Ishikawa (cell line): Measurements from ENCODE around the gene ROM1.

Source experiments
- CEBPB ChIP-seq: IDR thresholded peaks from 2 replicates; pipeline ENCODE4 v1.6.1; 2012
- CREB1 ChIP-seq: IDR thresholded peaks from 2 replicates; pipeline ENCODE4 v1.6.1; 2012; ENCODE audit warnings: low read depth
- EGR1 ChIP-seq: IDR thresholded peaks from 2 replicates; pipeline ENCODE4 v1.6.1; 2012
- EP300 ChIP-seq: IDR thresholded peaks from 2 replicates; pipeline ENCODE4 v1.6.1; 2012; ENCODE audit warnings: borderline replicate concordance
- FOXM1 ChIP-seq: IDR thresholded peaks from 2 replicates; pipeline ENCODE4 v1.6.1; 2012; ENCODE audit warnings: low read depth, borderline replicate concordance
- NFIC ChIP-seq: IDR thresholded peaks from 2 replicates; pipeline ENCODE4 v1.6.1; 2012
- RAD21 ChIP-seq: IDR thresholded peaks from 2 replicates; pipeline ENCODE4 v1.6.1; 2012; ENCODE audit warnings: low read depth
- TAF1 ChIP-seq: IDR thresholded peaks from 2 replicates; pipeline ENCODE4 v1.6.1; 2012; ENCODE audit warnings: low read depth, mild to moderate bottlenecking
- TCF12 ChIP-seq: IDR thresholded peaks from 2 replicates; pipeline ENCODE4 v1.6.1; 2012; ENCODE audit warnings: low read depth
- TEAD4 ChIP-seq: IDR thresholded peaks from 2 replicates; pipeline ENCODE4 v1.6.1; 2012
- YY1 ChIP-seq: IDR thresholded peaks from 2 replicates; pipeline ENCODE4 v1.6.1; 2012; ENCODE audit warnings: low read depth
- ZBTB7A ChIP-seq: IDR thresholded peaks from 2 replicates; pipeline ENCODE4 v1.6.1; 2012; ENCODE audit warnings: low read depth
- TF ChIP-seq, protein P1 (sequence below): IDR thresholded peaks from 2 replicates; pipeline ENCODE4 v1.6.1; 2012; ENCODE audit warnings: low read depth, mild to moderate bottlenecking
- TF ChIP-seq, protein P2 (sequence below): IDR thresholded peaks from 2 replicates; pipeline ENCODE4 v1.6.1; 2012
- TF ChIP-seq, protein P3 (sequence below): IDR thresholded peaks from 2 replicates; pipeline ENCODE4 v1.6.1; 2012

Gene ROM1

DNA sequence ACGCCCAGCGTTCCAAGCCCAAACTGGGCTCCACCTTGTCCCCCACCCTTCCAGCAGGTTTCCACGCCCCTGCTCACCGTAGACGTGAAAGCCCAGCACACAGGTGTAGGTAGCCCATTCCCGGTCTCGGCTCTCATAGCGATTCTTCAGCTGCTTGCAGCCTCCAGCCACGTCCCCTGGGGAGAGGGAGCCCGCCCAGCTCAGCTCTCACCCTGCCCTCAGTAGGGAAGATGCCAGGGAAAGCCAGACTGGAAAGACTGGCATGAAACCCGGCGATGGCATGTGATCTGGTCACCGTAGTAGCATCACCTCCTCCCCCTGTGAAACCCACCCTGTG lies 10.0 kb upstream of the ROM1 start:
- TF ChIP-seq EGR1 (no peak), FOXM1 (no peak), NFIC (no peak), TCF12 (no peak), CREB1 (no peak), TAF1 (no peak), RAD21 (no peak), TEAD4 (no peak)
- TF ChIP-seq, protein P1, sequence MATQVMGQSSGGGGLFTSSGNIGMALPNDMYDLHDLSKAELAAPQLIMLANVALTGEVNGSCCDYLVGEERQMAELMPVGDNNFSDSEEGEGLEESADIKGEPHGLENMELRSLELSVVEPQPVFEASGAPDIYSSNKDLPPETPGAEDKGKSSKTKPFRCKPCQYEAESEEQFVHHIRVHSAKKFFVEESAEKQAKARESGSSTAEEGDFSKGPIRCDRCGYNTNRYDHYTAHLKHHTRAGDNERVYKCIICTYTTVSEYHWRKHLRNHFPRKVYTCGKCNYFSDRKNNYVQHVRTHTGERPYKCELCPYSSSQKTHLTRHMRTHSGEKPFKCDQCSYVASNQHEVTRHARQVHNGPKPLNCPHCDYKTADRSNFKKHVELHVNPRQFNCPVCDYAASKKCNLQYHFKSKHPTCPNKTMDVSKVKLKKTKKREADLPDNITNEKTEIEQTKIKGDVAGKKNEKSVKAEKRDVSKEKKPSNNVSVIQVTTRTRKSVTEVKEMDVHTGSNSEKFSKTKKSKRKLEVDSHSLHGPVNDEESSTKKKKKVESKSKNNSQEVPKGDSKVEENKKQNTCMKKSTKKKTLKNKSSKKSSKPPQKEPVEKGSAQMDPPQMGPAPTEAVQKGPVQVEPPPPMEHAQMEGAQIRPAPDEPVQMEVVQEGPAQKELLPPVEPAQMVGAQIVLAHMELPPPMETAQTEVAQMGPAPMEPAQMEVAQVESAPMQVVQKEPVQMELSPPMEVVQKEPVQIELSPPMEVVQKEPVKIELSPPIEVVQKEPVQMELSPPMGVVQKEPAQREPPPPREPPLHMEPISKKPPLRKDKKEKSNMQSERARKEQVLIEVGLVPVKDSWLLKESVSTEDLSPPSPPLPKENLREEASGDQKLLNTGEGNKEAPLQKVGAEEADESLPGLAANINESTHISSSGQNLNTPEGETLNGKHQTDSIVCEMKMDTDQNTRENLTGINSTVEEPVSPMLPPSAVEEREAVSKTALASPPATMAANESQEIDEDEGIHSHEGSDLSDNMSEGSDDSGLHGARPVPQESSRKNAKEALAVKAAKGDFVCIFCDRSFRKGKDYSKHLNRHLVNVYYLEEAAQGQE = no peak
- TF ChIP-seq, protein P2, sequence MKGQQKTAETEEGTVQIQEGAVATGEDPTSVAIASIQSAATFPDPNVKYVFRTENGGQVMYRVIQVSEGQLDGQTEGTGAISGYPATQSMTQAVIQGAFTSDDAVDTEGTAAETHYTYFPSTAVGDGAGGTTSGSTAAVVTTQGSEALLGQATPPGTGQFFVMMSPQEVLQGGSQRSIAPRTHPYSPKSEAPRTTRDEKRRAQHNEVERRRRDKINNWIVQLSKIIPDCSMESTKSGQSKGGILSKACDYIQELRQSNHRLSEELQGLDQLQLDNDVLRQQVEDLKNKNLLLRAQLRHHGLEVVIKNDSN = no peak

DNA sequence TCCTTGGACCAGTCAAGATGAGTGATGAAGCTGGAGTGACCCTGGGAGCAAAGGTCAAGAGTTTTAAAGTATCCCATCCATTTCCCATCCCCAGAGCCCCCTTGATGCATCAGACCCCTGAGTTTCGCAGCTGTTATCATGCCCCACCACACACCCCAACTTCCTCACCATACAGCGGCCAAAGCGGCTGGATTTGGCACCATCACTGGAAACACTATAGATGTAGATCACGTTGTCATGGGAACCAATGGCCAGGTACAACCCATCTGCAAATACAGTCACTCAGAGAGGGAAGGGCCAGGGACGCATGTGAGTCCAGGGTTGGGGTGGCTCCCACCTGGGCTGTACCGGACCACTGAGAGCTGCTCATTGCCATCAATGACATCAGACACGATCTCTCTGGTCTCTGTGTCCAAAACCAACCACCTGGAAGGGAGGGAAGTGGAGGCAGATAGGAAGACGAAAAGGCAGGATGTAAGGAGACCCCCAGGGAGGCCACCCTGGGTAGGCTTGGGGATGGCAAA lies 9.2 kb upstream of the ROM1 start:
- TF ChIP-seq NFIC = no peak

DNA sequence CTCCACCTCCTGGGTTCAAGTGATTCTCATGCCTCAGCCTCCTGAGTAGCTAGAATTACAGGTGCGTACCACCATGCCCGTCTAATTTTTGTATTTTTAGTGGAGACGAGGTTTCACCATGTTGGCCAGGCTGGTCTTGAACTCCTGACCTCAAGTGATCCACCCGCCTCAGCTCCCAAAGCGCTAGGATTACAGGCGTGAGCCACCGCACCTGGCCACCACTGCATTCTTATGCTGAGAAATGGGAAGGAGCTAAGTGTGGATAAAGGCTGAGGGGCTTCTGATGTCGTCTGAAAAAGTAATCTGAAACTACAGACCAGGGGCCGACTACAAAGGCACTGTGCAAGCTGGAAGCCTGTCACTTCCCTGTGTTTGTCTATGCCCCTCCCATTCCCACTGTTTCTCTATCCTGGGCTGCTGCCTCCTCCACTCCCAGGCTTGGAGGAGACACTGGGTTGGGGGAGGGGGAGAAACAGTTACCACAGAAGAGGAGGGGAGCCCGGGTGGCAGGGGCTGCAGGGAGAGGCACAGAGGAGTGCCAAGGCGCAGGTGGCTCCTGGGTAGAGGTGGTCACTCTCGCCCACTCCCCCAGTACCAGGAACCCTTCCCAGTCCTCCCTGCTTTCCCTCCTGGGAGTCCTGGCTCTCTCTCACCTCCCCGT lies 8.5 kb upstream of the ROM1 start:
- TF ChIP-seq RAD21 = no peak
- TF ChIP-seq, protein P2 = no peak

DNA sequence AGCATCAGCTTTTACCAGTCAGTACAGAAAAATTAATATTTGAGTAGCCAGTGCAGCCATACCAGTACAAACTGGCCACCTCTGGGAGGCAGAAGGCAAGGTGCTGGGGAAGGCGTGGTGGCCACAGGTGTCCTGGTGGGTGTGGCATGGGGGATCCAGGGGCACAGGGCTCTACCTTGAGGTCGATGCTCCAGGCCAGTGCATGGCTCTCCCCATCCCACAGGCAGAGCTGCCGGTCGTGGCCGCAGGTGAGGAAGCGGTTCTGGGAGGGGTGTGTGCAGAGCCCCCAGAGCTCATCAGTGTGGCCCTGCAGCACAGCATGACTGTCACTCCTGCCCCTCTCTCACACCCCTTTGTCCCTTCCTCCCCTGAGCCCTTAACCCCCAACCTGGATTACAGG lies 7.6 kb upstream of the ROM1 start:
- TF ChIP-seq YY1 (no peak), CEBPB (no peak), CREB1 (no peak), TEAD4 (no peak), RAD21 (no peak), EP300 (no peak), ZBTB7A (no peak), FOXM1 (no peak), EGR1 (no peak), NFIC (no peak), TCF12 (no peak)
- TF ChIP-seq, protein P3, sequence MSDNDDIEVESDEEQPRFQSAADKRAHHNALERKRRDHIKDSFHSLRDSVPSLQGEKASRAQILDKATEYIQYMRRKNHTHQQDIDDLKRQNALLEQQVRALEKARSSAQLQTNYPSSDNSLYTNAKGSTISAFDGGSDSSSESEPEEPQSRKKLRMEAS = no peak
- TF ChIP-seq, protein P2 = no peak

DNA sequence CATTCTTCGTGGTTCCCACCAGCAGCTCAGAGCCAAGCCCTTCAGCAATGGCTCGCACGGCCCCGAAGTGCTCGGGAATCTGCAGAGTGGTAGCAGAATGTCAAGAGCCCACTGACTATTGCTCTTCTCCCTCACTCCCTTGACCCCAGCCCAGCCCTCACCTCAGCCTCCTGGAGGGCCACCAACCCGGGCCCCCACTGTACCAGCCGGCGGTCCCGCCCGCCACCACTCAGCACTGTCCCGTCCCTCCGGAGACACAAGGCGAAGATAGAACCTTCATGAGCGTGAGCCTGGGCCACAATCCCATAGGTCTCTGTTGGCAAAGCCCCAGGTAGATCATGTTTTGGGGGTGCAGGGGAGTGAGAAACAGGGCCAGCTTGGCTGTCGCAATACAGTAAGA lies 7.2 kb upstream of the ROM1 start:
- TF ChIP-seq ZBTB7A (no peak), TCF12 (no peak), RAD21 (no peak), CREB1 (no peak), TEAD4 (no peak), FOXM1 (no peak)
- TF ChIP-seq, protein P2 = no peak
- TF ChIP-seq, protein P3 = no peak
- TF ChIP-seq, protein P1 = no peak

DNA sequence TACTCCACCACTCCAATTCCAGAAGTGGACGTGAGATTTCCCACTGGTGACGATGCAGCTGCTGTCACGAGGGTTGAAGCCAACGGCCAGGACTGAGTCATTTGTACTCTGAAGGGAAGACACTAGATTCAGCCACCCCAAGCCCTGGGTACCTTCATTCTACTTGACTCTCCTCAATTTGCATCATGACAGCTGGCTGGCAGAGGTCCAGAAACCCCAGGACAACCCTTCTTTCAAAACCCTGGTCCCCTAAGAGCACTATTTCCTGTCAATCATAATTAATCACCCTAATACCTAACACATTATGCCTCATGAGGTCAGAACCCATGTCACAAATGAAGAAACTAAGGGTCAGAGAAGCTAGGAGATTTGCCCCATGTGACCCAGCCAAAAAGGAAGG lies 5.3 kb upstream of the ROM1 start:
- TF ChIP-seq, protein P2 = no peak
- TF ChIP-seq CREB1 (no peak), FOXM1 (no peak), TAF1 (no peak)
